ENCODE results near the gene PRR5. TPM values are rescaled to one million over a fixed set of nuclear protein-coding genes. Genes with fewer than 3 reads are reported as not detected.
A peak's percentile ranks its signal among the peaks of the same experiment; 100 is the strongest.

PRR5 gene
- total RNA-seq, 1 experiment from 2014 or later: 11.8 TPM

GRCh38 chr22:44669561-44669976 is 32.4 kb upstream of the PRR5 start:
- H3K9ac ChIP-seq (ENCODE audit: extremely low read depth, insufficient read length, low read length): no peak overlapping the region
- H2BK120ac ChIP-seq (ENCODE audit: low read depth, low read length, poor library complexity, severe bottlenecking): no peak overlapping the region
- peak overlapping the region; percentile 62 to 81 for H3K4me3 Mint-ChIP-seq
- DNase-seq: peak; percentile 62
- no peak overlapping the region for H2AFZ ChIP-seq (ENCODE audit: low read length)
- no peak overlapping the region for H4K91ac ChIP-seq (ENCODE audit: insufficient read length, low read depth, low read length)
- H3K27me3 ChIP-seq (ENCODE audit: insufficient read depth, low read length): peaks cover 5% of the 10 kb centered on the region
- no peak overlapping the region for H3K27ac ChIP-seq (ENCODE audit: insufficient read length, low read depth, low read length)
- no peak overlapping the region for H3T11ph ChIP-seq (ENCODE audit: low read length)
- no peaks in the 10 kb centered on the region for H3K79me2 ChIP-seq (ENCODE audit: insufficient read depth, low read length)
- no peak overlapping the region for H3K4ac ChIP-seq (ENCODE audit: low read depth, low read length)
- H2BK20ac ChIP-seq (ENCODE audit: low read depth, low read length, poor library complexity, severe bottlenecking): no peak overlapping the region
- H3K9me3 Mint-ChIP-seq: no peaks in the 10 kb centered on the region
- no peak overlapping the region for H3K18ac ChIP-seq (ENCODE audit: insufficient read length, low read depth, low read length)
- H3K27me3 Mint-ChIP-seq (ENCODE audit: low read depth): peaks cover 81% of the 10 kb centered on the region
- H3K4me1 Mint-ChIP-seq: peaks cover 0 to 6% of the 10 kb centered on the region in 2 experiments; a peak in 3 of 4 replicates
- H2BK12ac ChIP-seq (ENCODE audit: insufficient read length, low read depth, low read length): no peak overlapping the region
- H4K5ac ChIP-seq (ENCODE audit: insufficient read length, low read depth, low read length): no peak overlapping the region
- H3K4me1 ChIP-seq (ENCODE audit: insufficient read depth, low read length): no peaks in the 10 kb centered on the region
- H4K8ac ChIP-seq (replicated peaks; ENCODE audit: insufficient read length, low read depth, low read length): no peak overlapping the region
- H3K79me1 ChIP-seq (ENCODE audit: insufficient read depth, low read depth, low read length, poor library complexity, severe bottlenecking): no peaks in the 10 kb centered on the region
- no peaks in the 10 kb centered on the region for H4K20me1 ChIP-seq (ENCODE audit: control insufficient read depth, insufficient read depth, insufficient read length)
- peak overlapping the region; percentile 63 for H3K4me2 ChIP-seq (ENCODE audit: insufficient read depth, insufficient read length, low read length)
- no peak overlapping the region for H3K23ac ChIP-seq (ENCODE audit: insufficient read length, low read depth, low read length)
- no peak overlapping the region for H3K56ac ChIP-seq (ENCODE audit: insufficient read length, low read depth, low read length)
- no CpG with 5 or more reads among the region's 9 CpGs for WGBS (ENCODE audit: extremely low coverage, insufficient read length, low lambda C conversion rate)
- H3K14ac ChIP-seq (ENCODE audit: insufficient read depth, low read length): no peak overlapping the region
- TF ChIP-seq CTCF (conservative IDR thresholded peaks at IDR 0.05): peak; percentile 83
- H2BK15ac ChIP-seq (ENCODE audit: low read depth, low read length): no peak overlapping the region
- no peak overlapping the region for H3K27ac Mint-ChIP-seq
- no peaks in the 10 kb centered on the region for H3K9me3 ChIP-seq (ENCODE audit: control insufficient read depth, low read depth, low read length)
- H3K36me3 Mint-ChIP-seq (ENCODE audit: insufficient read depth in 1 of 3, low read depth in 3 of 3): no peaks in the 10 kb centered on the region
- H2BK5ac ChIP-seq (ENCODE audit: insufficient read length, low read length): no peak overlapping the region
- H3K23me2 ChIP-seq (ENCODE audit: insufficient read length, low read depth, low read length, poor library complexity, severe bottlenecking): peaks cover 4% of the 10 kb centered on the region
- H2AK5ac ChIP-seq (ENCODE audit: insufficient read length, low read length): no peak overlapping the region
